ENCODE data around the gene MTMR2. TPM values are rescaled to one million over a fixed set of nuclear protein-coding genes. Genes with fewer than 3 reads are reported as not detected.

The MTMR2 gene
- polyA plus RNA-seq, 3 donors, result 1.9 to 5.1 (median 2.6) TPM

DNA sequence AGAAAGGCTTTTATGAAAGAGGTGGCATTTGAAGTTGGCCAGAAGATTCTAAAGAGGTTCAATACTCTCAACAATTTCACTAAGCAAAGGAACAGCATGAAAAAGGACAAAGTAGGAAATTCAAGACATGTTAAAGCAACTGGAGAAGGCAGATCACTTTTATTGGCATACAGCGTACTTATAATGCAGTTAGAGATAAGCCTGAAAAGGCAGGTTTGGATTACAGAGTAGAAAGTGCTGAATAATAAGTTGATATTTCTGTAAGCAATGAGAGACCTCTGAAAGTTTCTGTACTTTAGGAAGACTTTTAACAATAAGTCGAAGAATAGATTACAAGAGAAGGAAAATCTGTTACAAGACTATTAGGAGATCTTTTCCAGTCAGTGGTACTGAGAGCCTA, 25.1 kb downstream of the MTMR2 start:
- Histone ChIP-seq H4K20me1 (ENCODE audit: insufficient read depth, low read length) (no peaks in the 10 kb centered on the region), H3K4me3 (replicated peaks in 1 of 3; ENCODE audit: low read depth in 2 of 3, low read length in 3 of 3) (no peak overlapping the region), H3K36me3 (replicated peaks in 1 of 2; ENCODE audit: control insufficient read depth in 1 of 2, insufficient read depth in 2 of 2, low read length in 2 of 2) (no peaks in the 10 kb centered on the region), H3K9ac (ENCODE audit: insufficient read depth, low read length, poor library complexity, severe bottlenecking) (no peak overlapping the region), H3K4me2 (replicated peaks; ENCODE audit: extremely low read depth, low read length, poor library complexity, severe bottlenecking) (no peak overlapping the region), H3K79me2 (ENCODE audit: insufficient read depth, low read length) (peaks cover 2% of the 10 kb centered on the region), H3K27me3 (ENCODE audit: control insufficient read depth in 2 of 2, insufficient read depth in 2 of 2, low read length in 2 of 2) (no peaks in the 10 kb centered on the region), H2AFZ (ENCODE audit: insufficient read depth, low read depth, low read length, poor library complexity, severe bottlenecking) (no peak overlapping the region), H3K4me1 (ENCODE audit: control insufficient read depth in 1 of 2, insufficient read depth in 2 of 2, low read length in 2 of 2) (no peaks in the 10 kb centered on the region), H3K27ac (ENCODE audit: low read depth in 1 of 2, low read length in 2 of 2) (no peak overlapping the region), H3K9me3 (replicated peaks in 1 of 2; ENCODE audit: control insufficient read depth in 1 of 2, insufficient read depth in 1 of 2, low read length in 2 of 2) (no peaks in the 10 kb centered on the region)
- WGBS (ENCODE audit: insufficient coverage), result no CpG with 5 or more reads among the region's 2 CpGs
- no peak for DNase-seq
- TF ChIP-seq, protein P1, sequence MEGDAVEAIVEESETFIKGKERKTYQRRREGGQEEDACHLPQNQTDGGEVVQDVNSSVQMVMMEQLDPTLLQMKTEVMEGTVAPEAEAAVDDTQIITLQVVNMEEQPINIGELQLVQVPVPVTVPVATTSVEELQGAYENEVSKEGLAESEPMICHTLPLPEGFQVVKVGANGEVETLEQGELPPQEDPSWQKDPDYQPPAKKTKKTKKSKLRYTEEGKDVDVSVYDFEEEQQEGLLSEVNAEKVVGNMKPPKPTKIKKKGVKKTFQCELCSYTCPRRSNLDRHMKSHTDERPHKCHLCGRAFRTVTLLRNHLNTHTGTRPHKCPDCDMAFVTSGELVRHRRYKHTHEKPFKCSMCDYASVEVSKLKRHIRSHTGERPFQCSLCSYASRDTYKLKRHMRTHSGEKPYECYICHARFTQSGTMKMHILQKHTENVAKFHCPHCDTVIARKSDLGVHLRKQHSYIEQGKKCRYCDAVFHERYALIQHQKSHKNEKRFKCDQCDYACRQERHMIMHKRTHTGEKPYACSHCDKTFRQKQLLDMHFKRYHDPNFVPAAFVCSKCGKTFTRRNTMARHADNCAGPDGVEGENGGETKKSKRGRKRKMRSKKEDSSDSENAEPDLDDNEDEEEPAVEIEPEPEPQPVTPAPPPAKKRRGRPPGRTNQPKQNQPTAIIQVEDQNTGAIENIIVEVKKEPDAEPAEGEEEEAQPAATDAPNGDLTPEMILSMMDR (IDR thresholded peaks at IDR 0.05), result no peak
- no peaks in the 10 kb centered on the region for H3K9me3 Mint-ChIP-seq
- intact Hi-C loops (cut with micrococcal nuclease), result no loop called here
- H3K27me3 Mint-ChIP-seq (ENCODE audit: low read depth in 3 of 3), result no peaks in the 10 kb centered on the region
- H3K36me3 Mint-ChIP-seq, result no peaks in the 10 kb centered on the region
- H3K4me3 Mint-ChIP-seq, result no peak overlapping the region
- no peak overlapping the region for H3K27ac Mint-ChIP-seq
- peaks cover 4% of the 10 kb centered on the region for H3K4me1 Mint-ChIP-seq

DNA sequence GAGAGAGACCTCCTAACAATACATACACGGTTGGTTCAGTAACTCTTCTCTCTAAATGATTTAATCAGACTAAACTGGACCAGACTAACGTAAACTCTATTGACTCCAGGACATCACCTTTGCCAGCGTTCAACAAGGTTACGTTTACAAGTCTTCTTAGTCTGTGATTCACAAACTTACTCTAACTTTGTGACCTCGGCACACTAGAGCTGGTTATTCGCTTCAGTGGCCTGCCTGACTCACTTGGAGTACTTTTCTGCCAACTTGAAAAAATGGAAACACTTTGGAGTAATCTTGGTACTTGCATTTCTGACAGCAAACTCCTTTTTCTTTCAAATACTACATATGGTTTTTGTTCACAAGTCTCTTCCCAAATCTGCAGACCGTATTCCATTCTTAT, 26.2 kb downstream of the MTMR2 start:
- peaks cover 4% of the 10 kb centered on the region for H3K4me1 Mint-ChIP-seq

More for the DNA sequence above, 26.2 kb downstream of the MTMR2 start:
- intact Hi-C loops (cut with micrococcal nuclease), result no loop called here
- Histone ChIP-seq H3K79me2 (ENCODE audit: insufficient read depth, low read length) (peaks cover 2% of the 10 kb centered on the region), H3K27me3 (ENCODE audit: control insufficient read depth in 2 of 2, insufficient read depth in 2 of 2, low read length in 2 of 2) (no peaks in the 10 kb centered on the region), H3K9me3 (replicated peaks in 1 of 2; ENCODE audit: control insufficient read depth in 1 of 2, insufficient read depth in 1 of 2, low read length in 2 of 2) (no peaks in the 10 kb centered on the region), H3K36me3 (replicated peaks in 1 of 2; ENCODE audit: control insufficient read depth in 1 of 2, insufficient read depth in 2 of 2, low read length in 2 of 2) (no peaks in the 10 kb centered on the region), H2AFZ (ENCODE audit: insufficient read depth, low read depth, low read length, poor library complexity, severe bottlenecking) (no peak overlapping the region), H4K20me1 (ENCODE audit: insufficient read depth, low read length) (no peaks in the 10 kb centered on the region), H3K4me1 (ENCODE audit: control insufficient read depth in 1 of 2, insufficient read depth in 2 of 2, low read length in 2 of 2) (no peaks in the 10 kb centered on the region), H3K4me3 (replicated peaks in 1 of 3; ENCODE audit: low read depth in 2 of 3, low read length in 3 of 3) (no peak overlapping the region), H3K4me2 (replicated peaks; ENCODE audit: extremely low read depth, low read length, poor library complexity, severe bottlenecking) (no peak overlapping the region), H3K27ac (ENCODE audit: low read depth in 1 of 2, low read length in 2 of 2) (no peak overlapping the region), H3K9ac (ENCODE audit: insufficient read depth, low read length, poor library complexity, severe bottlenecking) (no peak overlapping the region)
- Mint-ChIP-seq H3K4me3 (no peak overlapping the region), H3K27ac (no peak overlapping the region), H3K36me3 (no peaks in the 10 kb centered on the region), H3K27me3 (ENCODE audit: low read depth in 3 of 3) (no peaks in the 10 kb centered on the region), H3K9me3 (no peaks in the 10 kb centered on the region)
- TF ChIP-seq, protein P1 (IDR thresholded peaks at IDR 0.05), result no peak
- no peak for DNase-seq
- 97% methylated on average over 5 of the region's 7 CpGs for WGBS (ENCODE audit: insufficient coverage)

Measured in CD14-positive monocyte (primary cell).